Stimulated activated CD8-positive, alpha-beta memory T cell treated with anti-CD3 and anti-CD28 coated beads, Interleukin-7, amount 100 ng/mL, for 24 hours (primary cell): ENCODE results near the gene EBF4.
A peak's percentile ranks its signal among the peaks of the same experiment; 100 is the strongest.

Experiments
- DNase-seq: peaks from one replicate; pipeline ENCODE4 v3.0.0-alpha.2; 2020; ENCODE audit warnings: low read depth

Gene EBF4

GRCh38 chr20:2692036-2692885 is at the start of gene EBF4:
EBF4 (plus strand) TSS chr20:2692780; CDS start chr20:2693646, 866 bp downstream.
- no peak for DNase-seq

- DNase-seq, result no peak
Observed at GRCh38 chr20:2643708-2644107, 48.9 kb upstream of the EBF4 start.

GRCh38 chr20:2651772-2652723 is 40.5 kb upstream of the EBF4 start, which contains the start of gene NOP56:
NOP56 (plus strand) TSS chr20:2652632; CDS start chr20:2652661, 29 bp downstream.
- DNase-seq, result peak; percentile 85

- DNase-seq, result peak; percentile 28
Observed at GRCh38 chr20:2652724-2653555, 39.6 kb upstream of the EBF4 start.

- no peak for DNase-seq
Observed at GRCh38 chr20:2653556-2654383, 38.8 kb upstream of the EBF4 start.

- no peak for DNase-seq
Observed at GRCh38 chr20:2654384-2654822, 38.2 kb upstream of the EBF4 start.

GRCh38 chr20:2654831-2655230 is 37.7 kb upstream of the EBF4 start:
- no peak for DNase-seq

- no peak for DNase-seq
Observed at GRCh38 chr20:2655331-2656116, 37.1 kb upstream of the EBF4 start.

- no peak for DNase-seq
Observed at GRCh38 chr20:2656471-2657117, 36.0 kb upstream of the EBF4 start.

GRCh38 chr20:2657241-2657640 is 35.3 kb upstream of the EBF4 start:
- DNase-seq, result no peak

GRCh38 chr20:2657674-2658073 is 34.9 kb upstream of the EBF4 start:
- no peak for DNase-seq

GRCh38 chr20:2658414-2659354 is 33.9 kb upstream of the EBF4 start:
- no peak for DNase-seq

- DNase-seq, result no peak
Observed at GRCh38 chr20:2659547-2659946, 33.0 kb upstream of the EBF4 start.

- no peak for DNase-seq
Observed at GRCh38 chr20:2663364-2663886, 29.2 kb upstream of the EBF4 start.

- DNase-seq, result peak; percentile 85
Observed at GRCh38 chr20:2663887-2664719, 28.5 kb upstream of the EBF4 start, which contains the start of gene IDH3B. IDH3B (minus strand) TSS chr20:2664216; CDS start chr20:2664188, 28 bp downstream.

GRCh38 chr20:2671977-2672376 is 20.6 kb upstream of the EBF4 start:
- DNase-seq, result no peak

- DNase-seq, result no peak
Observed at GRCh38 chr20:2672446-2672845, 20.1 kb upstream of the EBF4 start.
